Skeletal muscle cell (primary cell): ENCODE results near the gene ANKDD1B.

ENCODE experiments used
- DNase-seq: peaks from one replicate; pipeline ENCODE4 v3.0.0-alpha.2; 2010; ENCODE audit warnings: low read depth
- H3K4me3 ChIP-seq: 2 replicates; pipeline ENCODE4 v1.5.1; 2011; ENCODE audit warnings: low read depth, mild to moderate bottlenecking, control low read depth, low read length, moderate library complexity

Gene ANKDD1B

GRCh38 chr5:75654693-75655295, 43.5 kb downstream of the ANKDD1B start:
- no peak for DNase-seq

GRCh38 chr5:75656311-75657003, 45.2 kb downstream of the ANKDD1B start:
- DNase-seq: no peak
- peak overlapping the region; percentile 50 for H3K4me3 ChIP-seq

More at GRCh38 chr5:75654693-75655295, 43.5 kb downstream of the ANKDD1B start:
- H3K4me3 ChIP-seq: no peak overlapping the region

- no peak for DNase-seq
These were observed 48.7 kb downstream of the ANKDD1B start for GRCh38 chr5:75659791-75660450.

GRCh38 chr5:75660678-75661465, 49.6 kb downstream of the ANKDD1B start:
- H3K4me3 ChIP-seq: no peak overlapping the region
- DNase-seq: no peak

More at GRCh38 chr5:75659791-75660450, 48.7 kb downstream of the ANKDD1B start:
- H3K4me3 ChIP-seq: no peak overlapping the region

DNA sequence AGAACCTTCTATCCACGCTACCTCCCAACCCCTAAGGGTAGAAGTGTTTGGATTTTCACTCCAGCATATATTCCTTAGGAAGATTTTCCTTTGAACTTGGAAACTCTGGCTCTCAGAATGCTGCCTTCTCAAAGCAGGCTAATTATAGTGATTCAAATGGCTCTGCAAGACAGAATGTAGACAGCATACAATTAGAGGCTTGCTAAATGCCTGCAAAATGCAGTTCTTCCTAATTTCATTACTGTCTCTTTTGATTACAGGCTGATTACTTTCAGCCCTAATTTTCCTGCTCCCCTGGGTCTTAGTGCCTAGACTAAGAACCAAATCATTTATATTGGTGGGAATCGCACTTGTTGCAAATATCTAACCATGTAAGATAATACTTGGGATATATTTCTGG, 50.8 kb downstream of the ANKDD1B start:
- no peak overlapping the region for H3K4me3 ChIP-seq
- DNase-seq: no peak

DNA sequence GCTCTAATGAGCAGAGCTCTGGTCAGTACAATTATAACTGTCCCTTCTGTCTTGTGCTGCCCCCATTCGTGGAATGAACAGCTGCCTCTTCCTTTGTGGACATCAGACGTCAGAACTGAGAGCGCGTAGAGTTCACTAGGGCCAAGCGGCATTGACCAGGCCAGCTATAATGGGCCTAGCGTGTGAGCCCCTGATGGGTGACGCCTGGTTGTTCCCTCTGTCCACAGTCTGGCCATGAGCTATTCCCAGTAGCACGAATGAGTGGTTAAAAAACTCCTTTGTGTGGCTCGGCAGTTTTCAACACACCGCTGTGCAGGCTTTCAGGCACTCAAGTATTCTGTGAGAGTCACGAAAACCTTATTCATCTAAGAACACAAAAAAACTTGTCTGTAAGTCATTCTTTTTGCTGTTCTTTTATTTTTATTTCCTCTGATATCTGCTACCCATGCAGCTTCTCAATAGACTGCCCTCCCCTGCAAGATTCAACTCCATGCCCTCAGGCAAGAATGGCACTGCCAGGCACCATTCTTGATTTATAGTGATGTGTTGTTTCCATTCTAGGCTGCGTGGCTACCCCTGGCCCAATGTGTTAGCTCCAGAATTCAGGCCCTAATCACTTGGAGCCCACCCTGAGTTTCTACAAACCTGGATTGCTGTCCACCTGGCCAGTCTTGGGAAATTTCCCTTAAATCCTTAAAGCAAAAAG, 52.5 kb downstream of the ANKDD1B start:
- DNase-seq: no peak
- H3K4me3 ChIP-seq: no peak overlapping the region

DNA sequence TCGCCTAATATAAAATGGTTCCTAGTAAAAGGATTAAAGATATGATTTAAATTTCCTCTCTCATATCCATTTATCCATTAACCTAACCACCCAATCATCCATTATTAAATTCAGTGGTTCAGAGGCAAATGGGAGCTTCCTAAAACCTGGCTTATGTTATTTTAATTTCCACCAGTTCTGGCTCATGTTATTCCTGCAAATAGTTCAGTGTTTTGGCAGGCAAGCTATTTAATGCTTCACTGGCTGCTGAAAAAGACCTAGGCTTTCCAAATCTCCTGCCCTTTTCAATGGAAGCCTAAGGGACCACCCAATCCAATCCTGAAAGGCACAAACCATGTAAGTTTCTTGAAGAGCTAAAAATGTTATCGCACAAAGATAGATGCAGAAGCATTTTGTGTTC, 53.7 kb downstream of the ANKDD1B start:
- H3K4me3 ChIP-seq: no peak overlapping the region
- no peak for DNase-seq

DNA sequence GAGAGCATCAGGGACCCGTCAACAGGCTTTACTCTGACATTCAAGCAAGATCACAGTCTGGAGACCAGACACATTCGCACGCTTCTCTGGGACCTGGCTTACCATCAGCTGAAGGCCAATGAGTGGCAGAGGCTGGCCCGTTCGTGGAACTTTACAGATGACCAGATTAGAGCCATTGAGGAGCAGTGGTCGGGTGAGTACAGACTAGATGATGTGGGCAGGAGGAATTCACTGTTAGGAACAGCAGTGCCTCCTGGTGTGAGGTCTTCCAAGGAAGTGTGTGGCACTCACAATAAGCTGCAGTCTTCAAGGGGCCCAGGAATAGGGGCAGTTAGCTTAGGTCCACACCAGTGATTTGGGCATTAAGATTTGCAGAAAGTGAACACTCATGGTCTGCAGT, 55.5 kb downstream of the ANKDD1B start:
- H3K4me3 ChIP-seq: no peak overlapping the region
- DNase-seq: no peak

- no peak overlapping the region for H3K4me3 ChIP-seq
- no peak for DNase-seq
These were observed 56.3 kb downstream of the ANKDD1B start for GRCh38 chr5:75667586-75667985.

- H3K4me3 ChIP-seq: no peak overlapping the region
These were observed 57.2 kb downstream of the ANKDD1B start for GRCh38 chr5:75668445-75668844.

GRCh38 chr5:75668977-75669689, 57.9 kb downstream of the ANKDD1B start:
- no peak overlapping the region for H3K4me3 ChIP-seq
- DNase-seq: no peak

More at GRCh38 chr5:75668445-75668844, 57.2 kb downstream of the ANKDD1B start:
- DNase-seq: no peak

- no peak overlapping the region for H3K4me3 ChIP-seq
- no peak for DNase-seq
These were observed 59.3 kb downstream of the ANKDD1B start for GRCh38 chr5:75670577-75670976.

DNA sequence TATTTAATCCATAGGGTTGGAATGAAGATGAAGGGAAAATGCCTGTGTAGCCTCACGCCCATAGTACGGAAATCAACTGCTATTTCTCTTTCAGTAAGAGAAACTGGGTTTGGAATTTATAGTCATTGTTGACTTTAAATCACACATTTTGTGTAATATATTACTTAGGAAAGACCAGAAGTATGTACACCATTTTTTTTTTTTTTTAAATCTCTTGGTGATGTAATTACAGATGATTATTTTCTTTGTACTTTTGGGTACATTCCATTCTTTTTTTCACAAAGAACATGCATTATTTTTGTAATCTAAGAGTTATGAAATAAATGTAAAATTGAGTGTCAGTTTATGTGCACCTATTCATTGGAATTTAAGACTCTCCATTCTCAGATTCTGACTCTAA, 60.3 kb downstream of the ANKDD1B start:
- H3K4me3 ChIP-seq: no peak overlapping the region
- no peak for DNase-seq

DNA sequence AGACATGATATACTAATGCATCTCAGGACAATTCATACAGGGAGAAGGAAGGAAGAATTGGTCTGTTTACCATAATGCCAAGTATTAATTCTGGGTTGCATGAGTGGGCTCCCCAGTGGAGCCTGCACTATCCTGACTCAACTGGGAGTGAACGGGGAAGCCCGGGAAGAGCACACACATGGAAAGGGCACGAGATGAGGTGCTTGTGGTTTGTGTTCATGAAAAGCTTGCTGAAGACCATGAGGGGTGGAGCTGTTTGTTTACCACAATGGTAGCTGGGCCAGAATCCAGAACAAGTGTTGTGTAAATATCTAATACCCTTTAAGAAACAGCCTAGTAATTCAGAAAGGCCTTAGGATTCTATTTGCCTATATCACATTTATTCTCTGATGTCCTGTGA, 61.4 kb downstream of the ANKDD1B start:
- H3K4me3 ChIP-seq: no peak overlapping the region
- no peak for DNase-seq

DNA sequence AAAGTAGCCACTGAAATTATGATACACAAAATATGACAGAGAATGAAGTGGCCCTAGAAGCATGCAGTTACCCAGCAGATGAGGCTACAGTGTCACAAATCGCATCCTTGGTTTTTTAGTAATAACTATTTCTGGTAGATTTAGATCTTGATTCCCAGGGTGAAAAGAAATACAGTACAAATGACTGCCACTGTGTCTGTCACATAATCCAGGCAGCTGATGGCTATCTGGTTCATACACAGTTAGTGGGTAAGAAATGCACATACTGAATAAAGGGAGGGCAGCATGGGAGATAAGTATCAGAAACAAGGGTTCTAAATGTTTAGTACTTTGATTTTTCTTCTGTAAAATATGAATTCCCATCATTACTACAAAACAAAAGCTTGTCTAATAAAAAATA, 64.5 kb downstream of the ANKDD1B start:
- H3K4me3 ChIP-seq: no peak overlapping the region
- no peak for DNase-seq

DNA sequence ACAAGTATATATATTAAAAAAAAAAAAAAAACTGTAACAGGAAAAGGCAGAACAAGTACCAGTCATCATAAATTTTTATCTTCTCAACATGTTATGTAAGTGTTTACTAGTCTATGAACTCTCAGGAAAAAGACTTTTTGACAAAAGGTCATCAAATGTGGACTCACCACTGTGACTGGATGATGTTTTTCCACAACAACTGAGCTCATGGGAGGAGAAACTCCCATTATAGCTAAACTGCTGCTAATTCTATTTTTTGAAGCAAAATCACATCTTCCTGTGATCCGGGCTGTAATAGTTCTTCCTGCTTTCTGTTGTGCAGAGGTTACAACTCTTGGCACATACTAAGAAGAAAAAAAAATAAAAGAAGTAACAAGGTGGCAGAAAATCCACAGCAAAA, 66.4 kb downstream of the ANKDD1B start:
- H3K4me3 ChIP-seq: no peak overlapping the region
- DNase-seq: no peak

DNA sequence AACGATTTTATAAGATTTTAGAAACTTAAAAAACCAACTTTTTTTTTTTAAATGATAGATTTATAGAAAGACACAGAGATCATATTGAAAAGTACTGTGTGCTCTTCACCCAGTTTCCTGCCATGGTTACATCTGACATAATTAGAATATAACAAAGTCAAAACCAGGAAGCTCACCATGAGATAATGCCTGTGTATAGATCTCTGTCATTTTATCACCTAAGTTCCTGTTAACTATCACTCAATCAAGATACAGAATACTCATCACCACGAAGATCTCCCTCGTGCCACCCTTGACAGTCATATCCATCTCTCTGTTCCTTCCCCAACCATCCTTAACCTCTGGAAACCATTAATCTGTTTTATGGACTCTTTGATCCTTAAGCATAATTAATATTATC, 66.9 kb downstream of the ANKDD1B start:
- DNase-seq: no peak
- H3K4me3 ChIP-seq: no peak overlapping the region

- no peak overlapping the region for H3K4me3 ChIP-seq
- no peak for DNase-seq
These were observed 70.0 kb downstream of the ANKDD1B start for GRCh38 chr5:75681125-75681830.
